HG02870 (cell line): Measurements from ENCODE around the gene ACBD4.

Experiments
- ATAC-seq: cut with Tn5 transposase; IDR thresholded peaks from one replicate; pipeline ENCODE4 v1.9.1; 2021; ENCODE audit warnings: mild to moderate bottlenecking, moderate library complexity; ENCODE audit not compliant: unreplicated experiment

ACBD4 gene

DNA sequence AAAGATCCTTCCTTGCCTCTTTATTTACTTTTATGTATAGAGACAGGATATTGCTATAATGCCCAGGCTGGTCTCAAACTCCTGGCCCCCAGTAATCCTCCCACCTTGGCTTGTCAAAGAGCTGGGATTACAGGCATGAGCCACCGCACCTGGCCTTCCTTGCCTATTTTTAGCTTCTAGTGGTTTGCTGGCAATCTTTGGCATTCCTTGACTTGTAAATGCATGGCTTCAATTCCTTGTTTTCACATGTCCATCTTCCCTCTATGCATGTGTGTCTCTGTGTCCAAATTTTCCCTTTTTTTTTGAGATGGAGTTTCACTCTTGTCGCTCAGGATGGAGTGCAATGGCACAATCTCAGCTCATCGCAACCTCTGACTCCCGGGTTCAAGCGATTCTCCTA is 48.7 kb downstream of the ACBD4 start:
- ATAC-seq: no peak

DNA sequence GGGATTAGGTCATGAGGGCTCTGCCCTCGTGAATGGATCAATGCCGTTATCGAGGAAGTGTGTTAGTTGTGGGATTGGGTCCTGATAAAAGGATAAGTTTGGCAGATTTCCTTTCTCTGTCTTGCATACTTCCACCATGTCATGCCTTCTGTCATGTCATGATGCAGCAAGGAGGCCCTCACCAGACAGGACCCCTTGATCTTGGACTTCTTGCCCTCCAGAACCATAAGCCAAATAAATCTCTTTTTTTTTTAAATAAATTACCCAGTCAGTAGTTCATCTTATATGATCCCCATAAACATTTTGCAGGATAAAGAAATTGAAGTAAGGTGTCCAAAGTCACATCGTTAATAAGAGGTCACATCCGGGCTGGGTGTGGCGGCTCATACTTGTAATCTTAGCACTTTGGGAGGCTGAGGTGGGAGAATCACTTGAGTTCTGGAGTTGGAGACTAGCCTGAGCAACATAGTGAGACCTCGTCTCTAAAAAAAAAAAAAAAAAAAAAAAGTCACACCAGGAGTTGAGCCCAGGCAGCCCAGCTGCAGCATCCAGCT is 51.4 kb downstream of the ACBD4 start:
- no peak for ATAC-seq

DNA sequence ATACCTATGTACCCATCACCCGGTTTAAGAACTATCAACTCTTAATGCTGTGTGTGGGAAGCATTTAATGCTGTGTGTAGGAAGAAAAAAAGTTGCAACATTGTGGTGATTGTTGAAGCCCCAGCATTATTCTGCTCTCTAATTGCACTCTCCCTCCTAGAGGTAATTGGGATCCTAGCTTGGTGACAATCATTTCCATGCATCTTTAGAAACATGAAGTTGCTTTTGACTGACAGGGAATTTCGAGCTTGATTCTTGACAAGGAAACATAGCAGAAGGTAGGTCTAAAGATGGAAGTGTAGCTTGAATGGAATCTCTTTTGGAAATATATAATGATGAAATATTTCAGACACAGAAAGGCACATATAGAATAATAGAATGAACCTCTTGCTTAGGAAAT is 53.5 kb downstream of the ACBD4 start:
- no peak for ATAC-seq

DNA sequence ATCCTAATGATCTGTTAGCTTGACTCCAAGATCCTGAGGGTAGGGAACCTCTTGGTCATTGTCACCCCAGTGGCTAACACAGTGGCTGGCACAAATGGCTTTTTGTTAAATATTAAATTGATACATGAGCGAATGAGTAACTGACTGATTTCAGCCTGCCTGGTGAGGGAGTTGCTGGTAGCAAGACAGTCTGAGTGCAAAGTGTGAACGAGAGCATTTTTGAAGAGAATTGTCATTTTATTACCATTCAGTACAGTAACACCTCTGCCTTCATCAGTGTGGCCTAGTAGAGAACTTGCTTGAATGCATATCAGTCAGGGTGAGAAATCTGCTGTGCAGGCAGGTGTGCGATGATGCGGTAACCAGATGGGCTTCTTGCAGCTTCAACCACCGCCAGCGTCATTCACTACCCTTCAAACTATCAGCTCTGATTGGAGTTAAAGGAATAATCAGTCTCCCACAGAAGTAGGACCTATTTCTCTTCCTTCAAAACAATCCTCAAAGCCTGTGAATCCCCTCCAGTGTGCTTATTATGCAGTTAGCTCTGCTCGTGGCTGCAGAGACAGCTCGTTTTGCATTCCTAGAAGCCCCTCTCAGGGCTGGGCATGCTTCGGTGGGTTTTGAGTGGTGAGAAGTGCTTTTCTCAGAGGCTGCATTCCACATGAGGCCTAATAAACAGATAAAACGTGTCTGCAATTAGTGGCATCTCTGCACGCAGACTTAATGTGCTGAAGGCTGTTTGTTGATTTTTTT is 55.2 kb downstream of the ACBD4 start:
- ATAC-seq: no peak
